Stimulated activated CD8-positive, alpha-beta memory T cell treated with anti-CD3 and anti-CD28 coated beads, Interleukin-15, amount 100 ng/mL, for 4 hours (primary cell): ENCODE data around the gene CARD19.

Source experiments
- DNase-seq, 2 donors: peaks; one replicate each; pipeline ENCODE4 v3.0.0-alpha.2; 2020; ENCODE audit warnings: low read depth in 2 of 2

CARD19 gene

GRCh38 chr9:93086447-93087224 is 9.4 kb upstream of the CARD19 start:
- no peak for DNase-seq

DNA sequence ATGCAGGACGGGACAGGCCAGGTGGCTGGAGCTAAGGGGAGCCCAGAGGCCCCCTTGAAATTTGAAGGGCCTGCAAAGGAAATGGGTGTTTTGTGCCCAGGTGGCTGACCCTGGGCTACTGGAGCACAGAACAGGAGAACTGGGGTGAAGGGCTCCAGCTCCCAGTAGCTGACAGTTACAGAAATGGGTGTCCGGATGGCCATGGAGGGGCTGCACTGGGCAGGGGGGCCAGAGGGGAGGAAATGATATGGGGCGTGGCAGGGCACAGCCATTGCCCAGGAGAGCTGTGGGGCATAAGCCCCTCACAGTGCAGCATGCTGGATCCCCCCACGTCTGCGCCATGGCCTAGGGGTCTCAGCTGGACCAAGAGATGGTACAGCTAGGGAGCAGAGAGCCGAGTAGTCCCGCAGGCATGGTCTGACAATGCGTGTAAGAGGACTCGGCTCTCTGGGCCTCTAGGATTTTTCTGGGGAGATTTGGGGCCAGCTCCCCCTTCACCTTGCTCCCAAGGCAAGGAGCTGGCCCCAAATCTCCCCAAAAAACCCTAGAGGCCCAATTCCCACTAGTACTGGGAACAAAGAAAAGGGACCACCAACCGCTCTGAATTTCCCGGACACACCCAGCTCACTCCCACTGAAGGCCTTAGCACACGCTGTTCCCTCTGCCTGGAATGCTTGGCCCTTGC is 7.9 kb upstream of the CARD19 start:
- no peak for DNase-seq

DNA sequence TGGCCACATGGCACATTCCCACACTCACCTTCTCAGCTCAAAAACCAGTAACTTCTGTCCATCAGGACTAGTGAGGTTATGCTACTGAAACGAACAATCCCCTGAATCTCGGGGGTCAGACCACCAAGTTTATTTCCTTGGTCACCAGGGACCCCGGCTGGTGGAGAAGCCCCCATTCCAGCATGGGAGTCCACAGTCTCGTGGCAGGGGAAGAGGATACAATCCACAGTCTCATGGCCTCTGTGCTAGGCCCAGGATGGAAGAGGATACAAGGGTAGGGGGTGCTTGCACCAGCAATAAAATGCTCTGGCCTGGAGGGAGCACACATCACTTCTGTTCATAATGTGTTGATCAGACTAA is 7.4 kb upstream of the CARD19 start:
- DNase-seq = no peak

GRCh38 chr9:93089024-93089423 is 7.0 kb upstream of the CARD19 start:
- no peak for DNase-seq

DNA sequence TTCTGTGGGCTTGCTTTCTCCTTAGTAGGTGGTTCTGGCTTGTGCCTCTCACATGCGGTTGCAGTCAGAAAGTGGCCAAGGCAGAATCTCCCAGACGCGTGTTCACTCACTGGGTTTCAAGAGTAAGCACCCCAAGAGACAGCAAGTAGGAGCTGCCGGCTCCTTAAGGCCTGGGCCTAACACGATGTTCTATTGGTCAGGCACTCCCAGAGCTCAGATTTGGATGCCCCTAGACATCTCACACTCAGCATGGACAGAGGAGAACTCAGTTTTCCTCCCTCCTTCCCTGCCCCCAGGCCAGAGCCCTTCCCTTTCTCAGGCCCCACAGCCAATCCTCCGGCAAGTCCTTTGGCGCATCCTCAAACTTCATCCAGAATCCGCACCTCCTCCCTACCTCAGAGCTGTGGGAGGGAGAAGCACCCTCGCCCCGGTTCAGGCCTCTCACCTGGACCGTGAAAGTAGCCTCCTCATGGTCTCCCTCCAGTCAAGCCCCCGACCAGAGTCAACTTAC is 6.5 kb upstream of the CARD19 start:
- DNase-seq = no peak

GRCh38 chr9:93090091-93090655 is 5.8 kb upstream of the CARD19 start:
- DNase-seq = no peak

DNA sequence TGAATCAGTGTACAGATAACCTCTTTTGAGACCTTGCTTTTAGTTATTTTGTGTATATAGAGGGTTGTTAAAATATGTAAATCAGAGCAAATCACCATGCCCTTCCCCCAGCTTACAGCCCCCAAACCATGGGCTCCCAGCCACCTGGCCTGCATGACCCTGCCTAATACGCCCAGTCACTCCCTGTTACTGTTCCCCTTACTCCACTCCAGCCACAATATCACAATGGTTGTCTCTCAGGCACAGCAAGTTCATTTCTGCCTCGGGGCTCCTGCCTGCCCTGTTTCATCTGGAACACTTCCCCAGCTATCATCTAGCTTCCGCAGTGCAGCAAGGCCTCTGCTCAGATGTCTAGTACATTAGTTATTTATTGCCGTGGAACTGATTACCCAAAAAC is 5.0 kb upstream of the CARD19 start:
- no peak for DNase-seq

DNA sequence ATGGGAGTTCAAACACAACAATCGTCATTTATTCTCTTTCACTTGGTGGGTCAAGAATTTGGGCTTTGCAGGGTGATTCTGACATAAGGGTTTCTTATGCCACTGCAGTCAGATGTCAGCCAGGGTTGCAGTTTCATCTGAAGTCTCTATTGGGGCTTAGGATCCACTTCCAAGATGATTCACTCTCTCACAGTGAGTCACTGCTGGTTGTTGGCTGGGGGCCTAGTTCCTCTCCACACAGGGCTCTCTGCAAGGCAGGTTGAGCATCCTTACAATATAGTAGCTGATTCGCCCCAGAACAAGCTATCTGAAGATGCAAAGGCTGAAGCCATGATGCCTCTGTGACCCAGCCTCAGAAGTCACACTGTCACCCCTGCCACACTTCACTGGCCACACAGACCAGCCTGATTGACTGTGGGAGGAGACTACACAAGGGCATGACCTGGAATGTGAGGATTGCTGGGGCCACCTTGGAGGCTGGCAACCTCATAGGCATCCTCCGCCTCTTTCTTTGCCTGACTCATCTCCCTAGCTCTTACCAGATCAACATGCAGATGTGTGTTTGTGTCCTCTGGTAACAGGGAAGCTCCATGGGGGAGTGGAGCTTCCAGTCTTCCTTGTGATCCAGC is 4.5 kb upstream of the CARD19 start:
- DNase-seq = no peak

DNA sequence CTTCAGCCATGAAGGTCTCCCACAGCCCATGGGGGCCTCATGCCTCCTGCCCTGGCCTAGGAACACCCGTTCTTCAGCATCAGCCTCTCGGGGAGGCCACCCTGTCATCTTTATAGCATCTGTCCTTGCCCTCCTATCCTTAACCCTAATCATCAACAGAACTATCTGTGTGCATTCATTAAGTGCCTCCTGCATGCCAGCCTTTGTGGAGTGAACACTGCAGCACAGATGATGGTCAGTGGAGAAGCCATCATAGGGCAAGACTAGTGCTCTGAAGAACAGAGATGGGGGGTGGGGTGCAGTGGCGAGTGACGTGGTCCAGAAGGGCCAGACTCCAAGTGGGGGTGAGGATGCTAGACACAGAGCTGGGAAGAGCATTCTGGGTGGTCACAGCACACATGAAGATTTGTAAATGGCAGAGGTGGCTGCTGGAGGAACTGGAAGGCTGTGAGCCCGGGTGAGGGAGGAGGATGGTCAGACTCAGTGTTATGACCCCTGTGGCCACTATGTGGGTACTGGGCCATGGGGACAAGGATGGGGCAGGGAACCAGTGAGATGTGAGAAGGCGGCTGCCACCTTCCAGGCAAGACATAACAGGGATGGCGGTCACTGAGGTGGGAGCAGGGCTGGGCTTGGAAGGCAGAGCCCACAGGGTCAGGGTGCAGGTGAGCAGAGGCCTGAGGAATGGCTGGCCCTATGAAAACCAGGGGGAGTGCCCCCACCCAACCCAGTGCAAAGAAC is 3.6 kb upstream of the CARD19 start:
- no peak for DNase-seq

- DNase-seq = no peak
These were observed 2.7 kb upstream of the CARD19 start for GRCh38 chr9:93093127-93093876.

- DNase-seq = no peak
These were observed 1.9 kb upstream of the CARD19 start for GRCh38 chr9:93093877-93094657.

DNA sequence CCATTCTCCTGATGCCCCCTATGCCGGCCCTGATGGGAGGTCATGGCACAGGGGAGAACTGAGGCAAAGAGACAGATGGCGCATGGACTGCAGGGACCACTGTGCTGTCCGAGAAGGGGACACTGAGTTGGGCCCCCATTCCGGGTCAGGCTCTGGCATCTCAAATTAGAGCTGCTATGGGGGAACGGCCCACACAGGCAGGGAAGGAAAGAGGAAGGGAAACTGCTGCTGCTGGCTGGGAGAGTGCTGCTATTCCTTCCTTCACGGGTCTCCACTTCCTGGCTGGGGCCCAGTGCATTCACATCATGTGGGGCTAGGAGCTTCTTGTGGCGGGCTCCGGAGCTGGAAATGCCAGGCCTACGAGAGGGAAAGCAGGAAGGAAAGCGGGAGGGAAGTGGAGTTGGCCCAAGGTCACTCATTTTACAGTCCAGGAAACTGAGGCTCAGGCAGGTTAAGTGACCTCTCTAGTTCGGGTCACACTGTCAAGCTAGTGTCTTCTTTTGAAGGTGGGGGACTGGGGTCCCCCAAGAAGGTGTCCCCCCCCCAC is 1.3 kb upstream of the CARD19 start:
- DNase-seq = no peak

GRCh38 chr9:93095205-93096130 is 549 bp upstream of the CARD19 start:
- peak; percentile 100 for DNase-seq

DNA sequence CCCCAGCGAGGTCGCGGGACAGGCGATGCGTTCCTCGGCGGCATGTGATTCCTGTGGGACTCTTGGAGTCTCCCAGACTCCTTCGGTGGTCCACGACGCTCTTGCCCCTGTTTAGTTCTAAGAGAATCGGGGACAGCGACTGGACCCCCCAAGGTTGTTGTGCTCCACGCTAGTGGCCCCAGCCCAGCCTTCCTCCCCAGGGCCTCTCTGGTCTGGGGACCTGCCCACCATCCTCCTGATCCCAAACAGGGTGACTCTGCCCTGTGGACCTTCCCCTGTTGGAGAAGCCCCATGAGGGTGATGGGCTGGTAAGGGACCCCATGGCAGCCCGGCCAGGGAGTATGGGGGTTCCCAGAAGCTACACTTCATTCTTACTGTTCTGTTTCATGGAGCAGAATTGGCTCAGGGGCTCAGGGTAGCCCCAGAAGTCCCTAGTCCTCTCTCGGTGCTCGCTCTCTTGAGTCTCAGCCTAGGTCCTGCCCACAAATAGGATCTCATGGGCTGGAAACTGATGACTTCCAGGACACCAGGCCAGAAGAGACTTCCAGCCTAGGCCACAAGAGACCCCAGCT is 880 bp downstream of the CARD19 start:
- no peak for DNase-seq

DNA sequence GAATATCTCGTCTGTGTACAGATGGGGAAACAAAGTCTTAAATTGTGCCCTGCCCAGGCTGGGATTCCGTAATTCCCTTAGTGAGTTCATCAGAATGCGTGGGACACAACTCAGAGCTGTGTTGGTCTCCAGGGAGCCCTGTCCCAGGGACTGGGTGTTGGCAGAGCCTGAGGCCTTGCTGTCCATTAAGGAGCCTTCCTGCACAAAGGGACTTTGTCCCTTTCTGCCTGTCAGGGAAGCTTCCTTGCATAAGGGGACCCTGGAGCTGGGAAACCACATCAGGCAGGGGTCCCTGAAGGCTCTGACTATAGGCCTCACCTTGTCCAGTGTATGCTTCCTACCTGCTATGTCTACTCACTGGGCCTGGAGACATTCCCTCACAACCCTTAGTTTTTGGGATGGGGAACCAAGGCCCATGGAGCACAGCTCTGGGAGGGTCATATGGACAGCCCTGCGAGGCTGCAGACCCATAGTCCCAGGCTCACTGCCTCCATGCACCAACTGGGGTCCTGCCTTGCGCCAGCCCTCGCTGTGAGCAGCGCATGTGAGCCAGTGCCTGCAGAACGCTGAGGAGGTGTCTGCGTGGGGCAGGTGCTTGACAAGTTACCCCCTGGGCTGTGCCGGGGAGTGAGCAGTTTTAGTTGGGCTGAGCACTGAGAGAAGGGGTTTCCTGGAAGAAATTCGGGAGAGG is 1.6 kb downstream of the CARD19 start:
- DNase-seq = no peak

DNA sequence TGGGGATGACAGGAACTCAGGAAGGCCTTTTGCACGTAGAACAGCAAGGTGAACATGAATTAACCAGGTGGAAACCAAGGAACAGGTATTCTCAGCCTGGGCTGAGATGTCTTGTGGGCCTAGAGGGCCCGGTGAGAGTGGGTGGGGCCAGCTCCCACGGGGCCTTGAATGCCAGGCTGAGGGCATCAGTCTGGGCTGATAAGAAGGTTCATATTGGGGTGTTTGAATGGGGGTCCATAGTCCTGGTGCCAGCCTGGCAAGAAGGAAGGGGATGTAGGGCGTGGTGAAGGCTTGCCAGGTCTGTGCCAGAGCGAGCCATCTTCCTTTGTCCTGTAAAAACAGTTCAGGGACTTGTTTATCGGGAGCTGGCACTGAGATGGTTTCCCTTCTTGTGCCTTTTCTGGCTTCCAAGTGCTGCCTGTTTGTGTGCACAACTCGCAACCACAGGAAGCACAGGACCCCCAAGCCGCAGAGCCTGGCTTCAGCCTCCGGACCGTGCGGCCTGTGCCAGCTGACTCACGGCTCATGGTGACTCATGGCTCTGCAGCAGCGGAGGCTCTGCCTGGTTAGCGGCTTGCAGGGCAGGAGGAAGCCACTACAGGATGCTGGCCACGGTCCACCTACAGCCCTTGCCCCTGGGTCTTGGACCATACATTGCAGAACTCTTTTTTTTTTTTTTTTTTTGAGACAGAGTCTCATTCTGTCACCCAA is 2.4 kb downstream of the CARD19 start:
- peak in 1 of 2 donors; percentile 49 for DNase-seq

GRCh38 chr9:93099551-93100275 is 3.7 kb downstream of the CARD19 start:
- DNase-seq = no peak
